GM15510 (cell line): Measurements from ENCODE around the gene TSPAN19.

Experiments used
- POLR2A ChIP-seq: IDR thresholded peaks from 3 replicates; pipeline ENCODE4 v1.6.1; 2011; ENCODE audit warnings: borderline replicate concordance; ENCODE audit not compliant: insufficient read length; ENCODE audit errors: extremely low read depth

The TSPAN19 gene

GRCh38 chr12:85017133-85017532, 18.9 kb downstream of the TSPAN19 start:
- no peak for TF ChIP-seq POLR2A

DNA sequence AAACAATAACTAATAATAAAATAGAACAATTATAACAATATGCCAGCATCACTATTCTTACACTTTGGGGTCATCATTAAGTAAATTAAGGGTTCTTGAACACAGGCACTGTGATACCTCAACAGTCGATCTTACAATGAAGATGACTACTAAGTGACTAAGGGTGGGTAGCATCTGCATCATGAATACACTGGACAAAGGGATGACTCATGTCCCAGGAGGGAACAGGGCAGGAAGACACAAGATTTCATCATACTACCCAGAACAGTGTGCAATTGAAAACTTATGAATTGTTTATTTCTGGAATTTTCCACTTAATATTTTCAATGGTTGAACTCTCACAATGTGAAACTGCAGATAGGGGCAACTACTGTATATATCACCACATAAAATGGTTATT, 19.7 kb downstream of the TSPAN19 start:
- no peak for TF ChIP-seq POLR2A

GRCh38 chr12:85007836-85008235, 28.2 kb downstream of the TSPAN19 start:
- no peak for TF ChIP-seq POLR2A

- TF ChIP-seq POLR2A, result no peak
These were observed 29.9 kb downstream of the TSPAN19 start for GRCh38 chr12:85006206-85006605.

DNA sequence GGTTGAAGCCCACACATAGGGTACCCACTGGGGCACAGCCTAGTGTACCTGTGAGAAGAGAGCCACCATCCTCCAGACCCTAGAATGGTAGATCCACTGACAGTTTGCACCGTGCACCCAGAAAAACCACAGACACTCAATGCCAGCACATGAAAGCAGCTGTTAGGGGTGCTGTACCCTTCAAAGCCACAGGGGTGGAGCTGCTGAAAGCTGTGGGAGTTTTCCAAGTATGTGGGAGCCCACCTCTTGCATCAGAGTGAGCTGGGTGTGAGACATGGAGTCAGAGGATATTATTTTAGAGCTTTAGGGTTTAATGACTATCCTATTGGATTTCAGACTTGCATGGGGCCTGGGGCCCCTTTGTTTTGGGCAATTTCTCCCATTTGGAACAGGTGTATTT, 30.5 kb downstream of the TSPAN19 start:
- no peak for TF ChIP-seq POLR2A

- TF ChIP-seq POLR2A, result no peak
These were observed 31.9 kb downstream of the TSPAN19 start for GRCh38 chr12:85004204-85004603.

- TF ChIP-seq POLR2A, result no peak
These were observed 33.2 kb downstream of the TSPAN19 start for GRCh38 chr12:85002778-85003296.

- no peak for TF ChIP-seq POLR2A
These were observed 35.3 kb downstream of the TSPAN19 start for GRCh38 chr12:85000729-85001128.

DNA sequence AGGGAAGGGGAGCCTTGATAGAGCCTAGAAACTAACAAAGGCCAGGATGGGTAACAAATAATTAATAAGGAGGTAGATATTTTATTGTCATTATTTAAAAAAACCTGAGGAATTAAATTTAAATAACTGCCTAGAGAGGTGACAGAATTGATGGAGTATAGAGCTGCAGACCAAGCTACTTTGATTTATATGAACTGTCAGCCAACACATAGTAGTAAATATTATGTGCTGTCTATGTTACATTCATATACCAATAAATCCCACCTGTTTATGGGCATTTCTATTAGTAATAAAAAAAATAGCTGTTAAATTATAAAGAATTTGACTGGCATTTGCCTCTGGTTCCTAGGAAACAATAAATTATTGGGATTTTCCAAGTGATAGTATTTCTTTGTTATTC, 37.7 kb downstream of the TSPAN19 start:
- no peak for TF ChIP-seq POLR2A

GRCh38 chr12:84996759-84997158, 39.3 kb downstream of the TSPAN19 start:
- no peak for TF ChIP-seq POLR2A

- TF ChIP-seq POLR2A, result no peak
These were observed 40.4 kb downstream of the TSPAN19 start for GRCh38 chr12:84995641-84996040.

DNA sequence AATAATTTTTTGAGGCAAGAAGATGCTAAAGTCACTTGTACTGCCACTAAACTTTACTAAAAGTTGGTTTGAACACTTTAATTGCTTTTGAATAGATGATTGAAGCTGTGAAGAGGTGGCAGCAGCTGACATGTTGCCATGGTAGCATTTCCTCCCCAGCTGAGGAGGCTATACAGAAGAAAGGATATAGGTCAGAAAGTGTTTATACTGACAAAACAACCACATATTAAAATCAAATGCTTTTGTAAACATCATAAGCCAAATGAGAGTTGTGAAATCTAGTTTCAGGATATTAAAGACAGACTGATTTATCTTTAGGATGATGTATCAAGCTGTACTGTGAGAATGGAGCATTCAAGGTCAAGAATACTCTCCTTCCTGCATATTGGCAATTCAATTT, 41.7 kb downstream of the TSPAN19 start:
- no peak for TF ChIP-seq POLR2A

DNA sequence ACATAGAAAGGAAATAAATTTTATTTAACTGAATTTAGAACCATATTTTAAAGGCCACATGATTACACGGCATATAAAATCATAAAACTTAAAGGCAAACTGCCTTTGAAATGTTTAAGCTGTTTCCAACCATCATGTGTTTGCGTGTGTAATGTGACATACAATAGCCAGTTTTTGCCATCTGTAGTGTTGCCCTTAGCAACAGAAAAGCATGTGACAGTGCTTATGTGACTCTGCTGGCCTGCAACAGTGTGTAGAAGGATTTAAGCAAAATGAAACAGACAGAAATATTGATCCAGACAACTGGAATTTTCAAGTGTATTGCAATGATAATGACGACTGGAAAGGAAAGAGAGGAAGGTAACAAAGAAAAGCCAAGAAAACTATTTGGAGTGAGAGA, 49.5 kb downstream of the TSPAN19 start:
- no peak for TF ChIP-seq POLR2A

- TF ChIP-seq POLR2A, result no peak
These were observed 50.0 kb downstream of the TSPAN19 start for GRCh38 chr12:84986117-84986516.

GRCh38 chr12:84983289-84983688, 52.8 kb downstream of the TSPAN19 start:
- no peak for TF ChIP-seq POLR2A

GRCh38 chr12:84982888-84983287, 53.2 kb downstream of the TSPAN19 start:
- no peak for TF ChIP-seq POLR2A

DNA sequence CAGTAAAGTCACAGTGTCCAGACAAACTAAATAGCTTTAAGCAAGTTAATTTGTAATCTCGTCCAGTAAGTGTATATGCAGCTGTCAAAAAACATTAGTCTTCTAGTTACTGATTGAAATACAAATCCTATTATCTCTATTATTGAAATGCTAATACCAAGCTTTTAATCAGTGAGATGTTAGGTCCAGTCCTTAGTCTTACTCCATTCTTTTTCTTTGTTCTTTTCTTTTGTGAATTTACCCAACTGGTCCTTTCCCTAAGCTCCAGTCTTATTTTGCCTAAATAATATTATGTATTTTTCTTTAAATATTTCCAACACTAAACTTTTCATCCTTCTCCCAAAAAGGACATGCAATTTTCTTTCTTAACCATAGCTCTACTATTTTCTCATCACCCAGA, 57.2 kb downstream of the TSPAN19 start:
- no peak for TF ChIP-seq POLR2A

GRCh38 chr12:84976133-84976532, 59.9 kb downstream of the TSPAN19 start:
- TF ChIP-seq POLR2A, result no peak

DNA sequence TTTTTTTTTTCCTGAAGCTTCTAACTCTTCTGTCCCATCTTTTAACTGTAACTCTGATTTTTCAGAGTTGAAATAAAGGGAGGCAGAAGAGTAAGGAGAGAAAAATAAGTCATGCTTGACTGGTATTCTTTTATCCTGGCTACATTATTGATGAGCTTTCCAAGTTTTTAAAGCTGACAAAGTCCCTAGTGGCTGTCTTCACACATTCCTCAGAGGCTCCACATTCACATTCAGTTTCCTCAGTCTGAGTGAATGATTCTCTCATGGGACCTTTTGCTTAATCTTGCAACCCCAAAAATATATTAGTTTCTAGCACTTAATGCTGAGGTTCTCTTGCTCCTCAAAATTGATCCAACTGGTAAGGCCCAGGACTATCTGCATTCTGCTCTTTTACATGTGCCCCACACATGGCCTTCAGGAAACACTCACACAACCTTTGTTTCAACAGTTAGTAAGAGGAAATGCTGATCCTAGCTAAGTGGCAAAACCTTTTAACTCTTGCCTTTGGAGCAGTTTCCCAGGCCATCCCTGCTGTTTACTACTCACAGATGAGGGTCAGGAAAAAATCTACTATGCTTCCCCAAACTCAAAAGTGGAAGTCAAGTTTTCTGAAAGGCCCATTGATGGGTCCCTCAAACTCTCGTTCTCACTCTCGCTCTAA, 61.8 kb downstream of the TSPAN19 start:
- TF ChIP-seq POLR2A, result no peak
